Skeletal muscle tissue (tissue), 4 donors: ENCODE data around the gene RGL2. TPM values are rescaled to one million over a fixed set of nuclear protein-coding genes. Genes with fewer than 3 reads are reported as not detected.
A peak's percentile ranks its signal among the peaks of the same experiment; 100 is the strongest.

Source experiments
- H3K27ac ChIP-seq: one replicate; pipeline ENCODE4 v1.7.0; 2013; ENCODE audit warnings: mild to moderate bottlenecking, low read depth, low read length, inconsistent platforms
- H3K27me3 ChIP-seq, 3 donors: one replicate each; pipeline ENCODE4 v1.7.0; 2013; ENCODE audit warnings: low read length in 3 of 3; ENCODE audit not compliant: control insufficient read depth in 3 of 3, insufficient read depth in 3 of 3
- H3K36me3 ChIP-seq, 3 donors: one replicate each; pipeline ENCODE4 v1.7.0; 2013; ENCODE audit warnings: low read length in 3 of 3; ENCODE audit not compliant: control insufficient read depth in 3 of 3, insufficient read depth in 3 of 3
- H3K4me1 ChIP-seq, 3 donors: one replicate each; pipeline ENCODE4 v1.7.0; 2013; ENCODE audit warnings: low read length in 3 of 3, mild to moderate bottlenecking in 3 of 3; ENCODE audit not compliant: control insufficient read depth in 3 of 3, insufficient read depth in 3 of 3
- H3K4me3 ChIP-seq, 3 donors: one replicate each; pipeline ENCODE4 v1.7.0; 2013; ENCODE audit warnings: low read length in 3 of 3
- H3K9ac ChIP-seq, 3 donors: one replicate each; pipeline ENCODE4 v1.7.0; 2013; ENCODE audit warnings: low read length in 3 of 3, mild to moderate bottlenecking in 3 of 3, moderate library complexity in 2 of 3, low read depth in 1 of 3
- H3K9me3 ChIP-seq, 3 donors: one replicate each; pipeline ENCODE4 v1.7.0; 2013; ENCODE audit warnings: low read length in 3 of 3; ENCODE audit not compliant: control insufficient read depth in 3 of 3
- total RNA-seq: library from RNA; depleted of rRNA; stranded (reverse); fragments of >200 nt; gene quantifications from one replicate; pipeline ENCODE4 v1.2.3, GENCODE V29; 2014
- donor health status: Osteomylitis.

Gene RGL2
- total RNA-seq, 1 donor from 2014 or later = 18.3 TPM

GRCh38 chr6:33317419-33317668 is 18.6 kb upstream of the RGL2 start:
- Histone ChIP-seq H3K36me3 (peaks cover 26 to 32% (median 27%) of the 10 kb centered on the region in 3 donors), H3K4me3 (peak overlapping the region; percentile 49 to 85 (median 66)), H3K27ac (peak overlapping the region; percentile 87), H3K27me3 (no peaks in the 10 kb centered on the region), H3K4me1 (peaks cover 56 to 83% (median 61%) of the 10 kb centered on the region in 3 donors), H3K9ac (no peak overlapping the region), H3K9me3 (no peaks in the 10 kb centered on the region)

DNA sequence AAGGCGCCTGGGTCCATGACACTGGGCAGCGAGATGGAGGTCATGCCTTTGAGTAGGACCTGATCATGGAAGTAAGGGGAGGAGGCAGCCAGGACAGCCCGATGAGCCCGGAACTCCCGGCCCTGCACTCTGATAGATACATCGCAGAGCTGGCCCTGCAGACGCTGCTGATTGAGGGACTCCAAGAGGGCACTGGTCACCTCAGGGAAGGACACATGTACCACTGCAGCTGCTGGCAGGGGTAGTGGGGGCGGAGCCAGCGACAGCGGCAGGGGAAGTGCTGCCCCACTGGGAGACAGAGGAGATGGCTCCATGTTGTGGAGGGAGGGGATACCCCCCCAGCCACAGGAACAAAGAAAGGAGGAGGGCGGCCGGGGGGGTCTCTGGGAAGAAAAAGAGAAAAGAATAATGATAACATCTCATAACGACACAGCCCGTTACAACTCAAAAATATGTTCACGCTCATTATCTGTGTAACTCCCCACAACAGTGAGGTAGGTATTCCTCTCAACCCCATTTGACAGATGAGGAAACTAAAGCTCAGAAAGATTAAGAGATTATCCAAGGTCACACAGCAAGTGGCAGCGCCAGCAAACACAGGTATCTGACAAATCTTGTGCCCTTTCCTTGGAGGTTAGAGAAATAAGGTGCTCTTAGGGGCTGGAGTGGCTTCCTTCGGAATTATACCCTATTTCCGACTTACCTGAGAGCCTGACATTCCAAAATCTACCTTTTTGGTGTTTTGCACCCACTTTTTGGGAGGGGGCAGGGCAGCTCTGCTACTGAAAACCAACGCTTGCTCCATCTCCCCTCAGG is 18.1 kb upstream of the RGL2 start:
- Histone ChIP-seq H3K27ac (peak overlapping the region; percentile 87), H3K9me3 (no peaks in the 10 kb centered on the region), H3K4me3 (peak overlapping the region; percentile 49 to 67 (median 66)), H3K9ac (peak overlapping the region in 2 of 3 donors; percentile 14 to 57), H3K36me3 (peaks cover 26 to 32% (median 27%) of the 10 kb centered on the region in 3 donors), H3K4me1 (peaks cover 56 to 83% (median 60%) of the 10 kb centered on the region in 3 donors), H3K27me3 (no peaks in the 10 kb centered on the region)

- no peaks in the 10 kb centered on the region for H3K9me3 ChIP-seq
- peak overlapping the region in 1 of 3 donors; percentile 57 for H3K9ac ChIP-seq
- H3K4me3 ChIP-seq = no peak overlapping the region
- H3K27me3 ChIP-seq = no peaks in the 10 kb centered on the region
- peaks cover 49 to 78% (median 52%) of the 10 kb centered on the region in 3 donors for H3K4me1 ChIP-seq
- peaks cover 24 to 30% (median 25%) of the 10 kb centered on the region in 3 donors for H3K36me3 ChIP-seq
- H3K27ac ChIP-seq = no peak overlapping the region
Observed at GRCh38 chr6:33315793-33316602, 17.3 kb upstream of the RGL2 start.

- no peaks in the 10 kb centered on the region for H3K9me3 ChIP-seq
- H3K27ac ChIP-seq = peak overlapping the region; percentile 91
- no peaks in the 10 kb centered on the region for H3K27me3 ChIP-seq
- peaks cover 40 to 69% (median 44%) of the 10 kb centered on the region in 3 donors for H3K4me1 ChIP-seq
- peak overlapping the region in 2 of 3 donors; percentile 96 to 97 for H3K9ac ChIP-seq
- peak overlapping the region; percentile 92 to 99 (median 96) for H3K4me3 ChIP-seq
- peaks cover 16 to 22% (median 17%) of the 10 kb centered on the region in 3 donors for H3K36me3 ChIP-seq
Observed at GRCh38 chr6:33314943-33315792, 16.4 kb upstream of the RGL2 start.

- no peaks in the 10 kb centered on the region for H3K9me3 ChIP-seq
- no peaks in the 10 kb centered on the region for H3K27me3 ChIP-seq
- peaks cover 9 to 15% (median 11%) of the 10 kb centered on the region in 3 donors for H3K36me3 ChIP-seq
- peak overlapping the region in 2 of 3 donors; percentile 96 to 97 for H3K9ac ChIP-seq
- H3K4me1 ChIP-seq = peaks cover 38 to 64% (median 38%) of the 10 kb centered on the region in 3 donors
- peak overlapping the region; percentile 91 for H3K27ac ChIP-seq
- peak overlapping the region; percentile 92 to 99 (median 96) for H3K4me3 ChIP-seq
Observed at GRCh38 chr6:33314515-33314942, 15.8 kb upstream of the RGL2 start.

DNA sequence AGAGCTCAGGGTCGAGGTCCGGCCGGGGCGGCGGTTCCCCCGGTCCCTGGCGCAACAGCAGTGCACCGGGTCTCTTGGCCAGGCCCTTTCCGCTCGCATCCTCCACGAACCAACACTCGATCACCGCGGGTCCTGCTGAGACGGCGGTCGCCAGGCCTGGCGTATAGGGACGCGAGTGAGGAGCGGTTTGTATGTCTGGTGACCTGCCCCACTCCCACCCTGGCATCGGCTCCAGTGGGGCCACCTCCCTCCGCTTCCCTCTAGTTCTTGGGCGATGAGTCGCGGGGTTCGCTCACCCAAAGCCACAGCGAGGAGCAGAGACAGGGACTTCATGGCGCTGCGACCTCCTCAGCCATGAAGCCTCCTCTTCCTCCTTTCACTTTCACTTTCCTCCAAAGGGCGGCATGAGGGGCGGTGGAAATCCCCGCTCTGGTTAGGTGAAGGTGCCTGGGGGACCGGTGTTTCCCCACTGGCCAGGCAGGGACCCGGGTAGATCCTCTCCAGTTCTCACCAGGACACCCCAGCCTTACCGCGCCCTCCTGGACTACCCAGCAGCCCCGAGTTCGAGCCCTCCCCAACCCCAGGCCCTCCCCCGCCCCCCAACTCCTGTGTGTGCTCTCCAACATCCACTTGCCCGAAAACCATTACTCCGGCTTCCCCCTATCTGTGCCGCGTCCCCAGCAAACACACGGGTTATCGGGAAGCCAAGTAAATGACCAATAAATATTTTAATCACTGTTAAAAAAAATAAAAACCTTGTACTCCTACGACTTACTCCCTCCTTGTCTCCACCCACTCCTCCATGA is 15.2 kb upstream of the RGL2 start, which contains the start of gene TAPBP:
TAPBP (minus strand) TSS at position 370 of the 806 bp plus-strand sequence; CDS start at position 333, 37 bp downstream.
- Histone ChIP-seq H3K36me3 (peaks cover 5 to 9% (median 5%) of the 10 kb centered on the region in 3 donors), H3K27me3 (no peaks in the 10 kb centered on the region), H3K4me3 (peak within 1 kb of the TSS; percentile 92 to 99 (median 96)), H3K27ac (peak within 1 kb of the TSS; percentile 91), H3K9ac (peak within 1 kb of the TSS; percentile 95 to 97 (median 96)), H3K9me3 (no peaks in the 10 kb centered on the region), H3K4me1 (peaks cover 38 to 59% (median 38%) of the 10 kb centered on the region in 3 donors)

DNA sequence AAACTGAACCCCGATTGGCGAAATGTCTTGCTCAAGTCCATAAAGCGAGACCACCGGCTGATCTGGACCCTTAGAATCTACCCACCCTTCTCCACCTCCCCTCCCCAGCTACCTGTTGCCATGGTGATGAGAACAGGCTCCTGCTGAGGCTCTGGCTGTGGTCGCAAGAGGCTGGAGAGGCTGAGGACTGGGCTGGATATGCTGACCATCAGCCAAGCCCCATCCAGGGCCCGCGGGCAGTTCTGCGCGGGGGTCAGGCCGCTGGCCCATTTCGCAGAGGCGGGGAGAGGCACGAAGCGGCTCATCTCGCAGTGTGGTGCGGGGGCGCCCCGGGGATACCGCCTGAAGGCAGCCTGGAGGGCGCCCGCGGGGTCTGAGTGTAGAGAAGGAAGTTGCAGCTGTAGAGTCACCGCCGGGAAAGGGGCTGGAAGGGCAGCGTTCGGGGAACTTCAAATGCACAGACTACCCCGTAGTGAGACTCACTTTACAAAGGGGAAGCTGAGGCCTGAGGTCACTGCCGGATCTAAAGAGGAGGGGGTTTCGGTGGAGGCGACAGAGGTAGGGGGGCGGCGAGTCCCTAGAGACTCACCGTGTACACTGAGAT is 14.5 kb upstream of the RGL2 start:
- Histone ChIP-seq H3K4me3 (peak overlapping the region; percentile 92 to 99 (median 96)), H3K27ac (peak overlapping the region; percentile 91), H3K27me3 (no peaks in the 10 kb centered on the region), H3K4me1 (peaks cover 30 to 52% (median 31%) of the 10 kb centered on the region in 3 donors), H3K9me3 (no peaks in the 10 kb centered on the region), H3K36me3 (peaks cover 0 to 7% (median 4%) of the 10 kb centered on the region in 3 donors), H3K9ac (peak overlapping the region; percentile 95 to 97 (median 96))

GRCh38 chr6:33312361-33313104 is 13.8 kb upstream of the RGL2 start:
- Histone ChIP-seq H3K36me3 (peaks cover 0 to 7% (median 5%) of the 10 kb centered on the region in 3 donors), H3K9ac (peak overlapping the region; percentile 95 to 97 (median 96)), H3K9me3 (no peaks in the 10 kb centered on the region), H3K4me3 (peak overlapping the region; percentile 92 to 99 (median 96)), H3K27me3 (no peaks in the 10 kb centered on the region), H3K4me1 (peaks cover 28 to 50% (median 29%) of the 10 kb centered on the region in 3 donors), H3K27ac (peak overlapping the region; percentile 91)
